GM13976 (cell line): ENCODE data around the gene NPW.
"Not testable (repeated sequence)": the region's sequence is repeated elsewhere in the genome, so short reads cannot be mapped to it uniquely, and the experiment has no call there.

Source experiments
- DNase-seq: peaks from one replicate; pipeline ENCODE4 v3.0.0; 2012; ENCODE audit warnings: low spot score
- CTCF ChIP-seq: IDR thresholded peaks from 2 replicates; pipeline ENCODE4 v1.5.1; 2012; ENCODE audit warnings: borderline replicate concordance, mild to moderate bottlenecking; ENCODE audit not compliant: insufficient read depth; ENCODE audit errors: extremely low read depth, missing control alignments, control extremely low read depth
- in situ Hi-C: fragments of 300-500 bp; cut with MboI; formaldehyde crosslinking; loops from one replicate; pipeline ENCODE4 v1.12.0; 2022; ENCODE audit warnings: low sequenced_read_pairs, mixed read lengths, inconsistent platforms; ENCODE audit not compliant: unreplicated experiment

The NPW gene

GRCh38 chr16:2033057-2033908, 13.7 kb downstream of the NPW start:
- TF ChIP-seq CTCF = no peak
- no peak for DNase-seq
- in situ Hi-C loops = no loop called here

- DNase-seq, in situ Hi-C loops: not testable (repeated sequence)
Measured at GRCh38 chr16:2033909-2034695, 14.5 kb downstream of the NPW start.

GRCh38 chr16:2034696-2035430, 15.3 kb downstream of the NPW start:
- in situ Hi-C loops = no loop called here
- TF ChIP-seq CTCF = no peak
- no peak for DNase-seq

GRCh38 chr16:2035431-2036199, 16.0 kb downstream of the NPW start:
- DNase-seq = no peak
- TF ChIP-seq CTCF = no peak
- in situ Hi-C loops = no loop called here

- no peak for TF ChIP-seq CTCF
- no peak for DNase-seq
- in situ Hi-C loops = no loop called here
Measured at GRCh38 chr16:2036200-2036966, 16.8 kb downstream of the NPW start.

GRCh38 chr16:2037115-2037514, 17.5 kb downstream of the NPW start:
- in situ Hi-C loops = no loop called here
- DNase-seq = no peak
- no peak for TF ChIP-seq CTCF
